ENCODE data around the gene PLEKHO2. TPM values are rescaled to one million over a fixed set of nuclear protein-coding genes. Genes with fewer than 3 reads are reported as not detected.

PLEKHO2 gene
- polyA plus RNA-seq, 1 of the 3 experiments (the other 2 are of a cell fraction) = 7.8 TPM

- DNase-seq = no peak
- H3K27ac ChIP-seq (ENCODE audit: low read depth in 2 of 2, low read length in 1 of 2) = no peak overlapping the region
- H3K79me2 ChIP-seq (ENCODE audit: insufficient read depth) = peaks cover 67% of the 10 kb centered on the region
- peaks cover 7% of the 10 kb centered on the region for H3F3A ChIP-seq (replicated peaks; ENCODE audit: insufficient read depth)
- peaks cover 29 to 31% of the 10 kb centered on the region in 2 experiments for H3K4me1 ChIP-seq (ENCODE audit: control insufficient read depth in 1 of 2, insufficient read depth in 2 of 2, low read depth in 1 of 2, low read length in 1 of 2)
- no peak overlapping the region for H3K9ac ChIP-seq
- 85% methylated on average over 6 of the region's 8 CpGs for WGBS (ENCODE audit: low lambda C conversion rate)
- peaks cover 12% of the 10 kb centered on the region; the same call in 1 of the 2 replicates for H4K20me1 ChIP-seq (ENCODE audit: insufficient read depth)
- H3K4me2 ChIP-seq = no peak overlapping the region
- H3K9me3 ChIP-seq = no peaks in the 10 kb centered on the region
- no peak overlapping the region for H3K4me3 ChIP-seq (ENCODE audit: low read depth in 2 of 2, low read length in 1 of 2)
- H3K27me3 ChIP-seq (ENCODE audit: insufficient read depth) = no peaks in the 10 kb centered on the region
- TF ChIP-seq TEAD4 (IDR thresholded peaks at IDR 0.05; ENCODE audit: borderline replicate concordance, insufficient read depth) (no peak), GATA2 (CRISPR knock-in tag; IDR thresholded peaks at IDR 0.05) (no peak), IRF3 (IDR thresholded peaks at IDR 0.05; ENCODE audit: low read depth, low read length) (no peak), EZH2phosphoT487 (IDR thresholded peaks at IDR 0.05; ENCODE audit: borderline replicate concordance, low read depth) (no peak), RXRA (IDR thresholded peaks at IDR 0.05; ENCODE audit: borderline replicate concordance, low read depth) (no peak), YY1 (IDR thresholded peaks at IDR 0.05; ENCODE audit: low read depth) (no peak)
- TF ChIP-seq, protein P1, sequence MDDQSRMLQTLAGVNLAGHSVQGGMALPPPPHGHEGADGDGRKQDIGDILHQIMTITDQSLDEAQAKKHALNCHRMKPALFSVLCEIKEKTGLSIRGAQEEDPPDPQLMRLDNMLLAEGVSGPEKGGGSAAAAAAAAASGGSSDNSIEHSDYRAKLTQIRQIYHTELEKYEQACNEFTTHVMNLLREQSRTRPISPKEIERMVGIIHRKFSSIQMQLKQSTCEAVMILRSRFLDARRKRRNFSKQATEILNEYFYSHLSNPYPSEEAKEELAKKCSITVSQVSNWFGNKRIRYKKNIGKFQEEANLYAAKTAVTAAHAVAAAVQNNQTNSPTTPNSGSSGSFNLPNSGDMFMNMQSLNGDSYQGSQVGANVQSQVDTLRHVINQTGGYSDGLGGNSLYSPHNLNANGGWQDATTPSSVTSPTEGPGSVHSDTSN (IDR thresholded peaks at IDR 0.05) = no peak
- no peaks in the 10 kb centered on the region for H3K9me2 ChIP-seq
- ChIA-PET POLR2A (no interaction called here), CTCF (interaction anchor here (0.8 to 1.5 kb wide), 2 partner anchors 39 to 117 kb away, joined by 3 to 5 read pairs; no protein-coding TSS in a partner anchor)
- H2AFZ ChIP-seq (ENCODE audit: low read depth) = no peak overlapping the region
- H3K36me3 ChIP-seq (replicated peaks in 1 of 2; ENCODE audit: control insufficient read depth in 1 of 2, insufficient read depth in 2 of 2, low read length in 1 of 2) = peaks cover 0 to 3% of the 10 kb centered on the region in 2 experiments
Measured at GRCh38 chr15:64847876-64848716, 6.4 kb downstream of the PLEKHO2 start.

DNA sequence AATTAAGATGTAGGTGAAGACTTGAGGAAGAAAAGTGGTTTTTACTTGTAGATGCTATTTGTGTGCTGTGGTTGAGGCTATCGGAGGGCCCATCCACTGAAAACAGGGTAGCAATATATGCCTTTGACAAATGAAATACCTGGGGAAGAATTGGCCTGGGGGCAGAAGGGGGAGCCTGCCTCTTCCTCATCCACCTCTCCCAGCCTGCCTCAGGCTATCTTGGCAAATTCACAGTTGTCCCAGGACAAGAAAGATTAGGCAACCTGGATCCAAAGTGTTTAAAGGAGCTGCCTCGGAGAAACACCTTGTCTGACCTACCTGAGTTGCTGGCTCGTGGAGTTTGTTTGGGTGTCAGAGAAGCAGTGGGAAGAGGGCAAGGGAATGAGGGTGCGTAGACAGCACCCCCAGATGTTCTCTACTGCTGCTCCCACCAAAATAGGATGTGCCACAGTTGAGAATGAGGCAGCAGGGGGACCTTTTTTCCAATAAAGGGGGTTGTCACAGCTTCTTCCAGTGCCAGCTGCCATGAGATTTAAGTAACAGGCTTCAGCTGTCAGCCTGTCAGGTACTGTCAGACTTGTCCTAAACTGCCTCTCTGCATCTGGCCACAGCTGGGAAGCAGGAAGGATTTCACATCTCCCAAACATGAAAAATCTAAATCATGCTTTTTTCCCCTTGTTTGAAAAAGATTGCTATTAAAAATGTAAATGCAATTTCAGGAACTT is 9.2 kb downstream of the PLEKHO2 start:
- TF ChIP-seq GATA2 (CRISPR knock-in tag; IDR thresholded peaks at IDR 0.05) = no peak
- no peak for TF ChIP-seq ELF1 (IDR thresholded peaks at IDR 0.05)
- TF ChIP-seq GABPA (IDR thresholded peaks at IDR 0.05; ENCODE audit: low read depth) = no peak
- TF ChIP-seq RCOR1 (IDR thresholded peaks at IDR 0.05; ENCODE audit: low read length) = no peak
- TF ChIP-seq EZH2phosphoT487 (IDR thresholded peaks at IDR 0.05; ENCODE audit: borderline replicate concordance, low read depth) = no peak
- no peak for TF ChIP-seq MEF2A (IDR thresholded peaks at IDR 0.05; ENCODE audit: borderline replicate concordance, low read depth)
- TF ChIP-seq NFIC (IDR thresholded peaks at IDR 0.05; ENCODE audit: borderline replicate concordance) = no peak
- no peak for TF ChIP-seq SIN3A (IDR thresholded peaks at IDR 0.05; ENCODE audit: borderline replicate concordance, low read depth, low read length)
- TF ChIP-seq CHD2 (IDR thresholded peaks at IDR 0.05; ENCODE audit: low read length, partially characterized antibody) = no peak
- TF ChIP-seq IRF3 (IDR thresholded peaks at IDR 0.05; ENCODE audit: low read depth, low read length) = no peak
- H3F3A ChIP-seq (replicated peaks; ENCODE audit: insufficient read depth) = peaks cover 7% of the 10 kb centered on the region
- ChIA-PET CTCF (interaction anchor here (0.9 to 1.4 kb wide), 2 partner anchors 10 kb away, joined by 3 to 4 read pairs; no protein-coding TSS in a partner anchor), POLR2A (interaction anchor here (0.6 kb wide), 1 partner anchor 17 kb away, joined by 3 read pairs; no protein-coding TSS in a partner anchor)
- H3K27ac ChIP-seq (ENCODE audit: low read depth in 2 of 2, low read length in 1 of 2) = peak overlapping the region in 1 of 2 experiments; percentile 53; a peak in 1 of 4 replicates
- peaks cover 19 to 22% of the 10 kb centered on the region in 2 experiments; a peak in 2 of 4 replicates for H3K4me1 ChIP-seq (ENCODE audit: control insufficient read depth in 1 of 2, insufficient read depth in 2 of 2, low read depth in 1 of 2, low read length in 1 of 2)
- H3K9me2 ChIP-seq = no peaks in the 10 kb centered on the region
- WGBS (ENCODE audit: low lambda C conversion rate) = 87% methylated on average over 4 of the region's 4 CpGs
- H3K9ac ChIP-seq = no peak overlapping the region
- no peaks in the 10 kb centered on the region for H4K20me1 ChIP-seq (ENCODE audit: insufficient read depth)
- peaks cover 0 to 3% of the 10 kb centered on the region in 2 experiments for H3K36me3 ChIP-seq (replicated peaks in 1 of 2; ENCODE audit: control insufficient read depth in 1 of 2, insufficient read depth in 2 of 2, low read length in 1 of 2)
- H3K9me3 ChIP-seq = no peaks in the 10 kb centered on the region
- H3K4me2 ChIP-seq = 0 out of 2 replicates have a peak overlapping the region, but pooled peaks have one; percentile 4
- H3K79me2 ChIP-seq (ENCODE audit: insufficient read depth) = peaks cover 44% of the 10 kb centered on the region
- no peaks in the 10 kb centered on the region for H3K27me3 ChIP-seq (ENCODE audit: insufficient read depth)
- no peak overlapping the region for H2AFZ ChIP-seq (ENCODE audit: low read depth)
- no peak for DNase-seq
- no peak overlapping the region for H3K4me3 ChIP-seq (ENCODE audit: low read depth in 2 of 2, low read length in 1 of 2)
